GM10266 (cell line): ENCODE results near the gene DHRS3.

Source experiments
- DNase-seq: peaks from one replicate; pipeline ENCODE4 v3.0.0; 2012; ENCODE audit errors: extremely low spot score
- CTCF ChIP-seq: IDR thresholded peaks from 2 replicates; pipeline ENCODE4 v1.5.1; 2012; ENCODE audit warnings: mild to moderate bottlenecking, low read depth; ENCODE audit not compliant: control insufficient read depth, insufficient read depth; ENCODE audit errors: missing control alignments

DHRS3 gene

GRCh38 chr1:12644829-12645228 lies 26.8 kb upstream of the DHRS3 start:
- DNase-seq = no peak
- no peak for TF ChIP-seq CTCF

- DNase-seq = no peak
- TF ChIP-seq CTCF = no peak
Measured at GRCh38 chr1:12644237-12644636, 26.2 kb upstream of the DHRS3 start.

- no peak for DNase-seq
- TF ChIP-seq CTCF = no peak
Measured at GRCh38 chr1:12643785-12644184, 25.8 kb upstream of the DHRS3 start, which contains the start of gene AADACL4. AADACL4 (plus strand) TSS chr1:12644085; CDS start chr1:12644547, 462 bp downstream.

GRCh38 chr1:12643079-12643478 lies 25.1 kb upstream of the DHRS3 start:
- TF ChIP-seq CTCF = no peak
- no peak for DNase-seq

- TF ChIP-seq CTCF = no peak
- DNase-seq = no peak
Measured at GRCh38 chr1:12640958-12641272, 22.9 kb upstream of the DHRS3 start.

GRCh38 chr1:12640237-12640957 lies 22.4 kb upstream of the DHRS3 start:
- no peak for DNase-seq
- no peak for TF ChIP-seq CTCF

- no peak for TF ChIP-seq CTCF
- DNase-seq = no peak
Measured at GRCh38 chr1:12637693-12638092, 19.7 kb upstream of the DHRS3 start.
